ENCODE results near the gene PTPRD.

The PTPRD gene

GRCh38 chr9:8374471-8374870 is 2238.3 kb downstream of the PTPRD start:
- no peak for DNase-seq (ENCODE audit: low read depth in 4 of 4, low spot score in 1 of 4)

- no peak for DNase-seq (ENCODE audit: low read depth in 4 of 4, low spot score in 1 of 4)
Measured at GRCh38 chr9:8371686-8372085, 2241.1 kb downstream of the PTPRD start.

- no peak for DNase-seq (ENCODE audit: low read depth in 4 of 4, low spot score in 1 of 4)
Measured at GRCh38 chr9:8366161-8366926, 2246.5 kb downstream of the PTPRD start.

GRCh38 chr9:8365466-8366160 is 2247.2 kb downstream of the PTPRD start:
- DNase-seq (ENCODE audit: low read depth in 4 of 4, low spot score in 1 of 4): no peak

- DNase-seq (ENCODE audit: low read depth in 4 of 4, low spot score in 1 of 4): no peak
Measured at GRCh38 chr9:8365029-8365428, 2247.8 kb downstream of the PTPRD start.

GRCh38 chr9:8364026-8364752 is 2248.6 kb downstream of the PTPRD start:
- no peak for DNase-seq (ENCODE audit: low read depth in 4 of 4, low spot score in 1 of 4)

- no peak for DNase-seq (ENCODE audit: low read depth in 4 of 4, low spot score in 1 of 4)
Measured at GRCh38 chr9:8362250-8362649, 2250.6 kb downstream of the PTPRD start.

- DNase-seq (ENCODE audit: low read depth in 4 of 4, low spot score in 1 of 4): no peak
Measured at GRCh38 chr9:8361364-8361763, 2251.4 kb downstream of the PTPRD start.

GRCh38 chr9:8356406-8356805 is 2256.4 kb downstream of the PTPRD start:
- no peak for DNase-seq (ENCODE audit: low read depth in 4 of 4, low spot score in 1 of 4)

GRCh38 chr9:8351436-8351835 is 2261.4 kb downstream of the PTPRD start:
- DNase-seq (ENCODE audit: low read depth in 4 of 4, low spot score in 1 of 4): no peak

GRCh38 chr9:8349901-8350300 is 2262.9 kb downstream of the PTPRD start:
- no peak for DNase-seq (ENCODE audit: low read depth in 4 of 4, low spot score in 1 of 4)

GRCh38 chr9:8349376-8349775 is 2263.4 kb downstream of the PTPRD start:
- no peak for DNase-seq (ENCODE audit: low read depth in 4 of 4, low spot score in 1 of 4)

GRCh38 chr9:8348756-8349155 is 2264.0 kb downstream of the PTPRD start:
- no peak for DNase-seq (ENCODE audit: low read depth in 4 of 4, low spot score in 1 of 4)

GRCh38 chr9:8346296-8346695 is 2266.5 kb downstream of the PTPRD start:
- no peak for DNase-seq (ENCODE audit: low read depth in 4 of 4, low spot score in 1 of 4)

GRCh38 chr9:8338767-8339510 is 2273.9 kb downstream of the PTPRD start:
- no peak for DNase-seq (ENCODE audit: low read depth in 4 of 4, low spot score in 1 of 4)

- DNase-seq (ENCODE audit: low read depth in 4 of 4, low spot score in 1 of 4): no peak
Measured at GRCh38 chr9:8337834-8338766, 2274.7 kb downstream of the PTPRD start.

GRCh38 chr9:8332871-8333270 is 2279.9 kb downstream of the PTPRD start:
- no peak for DNase-seq (ENCODE audit: low read depth in 4 of 4, low spot score in 1 of 4)

GRCh38 chr9:8332331-8332650 is 2280.5 kb downstream of the PTPRD start:
- no peak for DNase-seq (ENCODE audit: low read depth in 4 of 4, low spot score in 1 of 4)

GRCh38 chr9:8331507-8332330 is 2281.1 kb downstream of the PTPRD start:
- DNase-seq (ENCODE audit: low read depth in 4 of 4, low spot score in 1 of 4): no peak

Data from stimulated activated CD4-positive, alpha-beta T cell treated with anti-CD3 and anti-CD28 coated beads, Interleukin-1b, Interleukin-23, amount 100 ng/mL, for 24 hours (primary cell).